ENCODE data around the gene FCGR2B.

DNA sequence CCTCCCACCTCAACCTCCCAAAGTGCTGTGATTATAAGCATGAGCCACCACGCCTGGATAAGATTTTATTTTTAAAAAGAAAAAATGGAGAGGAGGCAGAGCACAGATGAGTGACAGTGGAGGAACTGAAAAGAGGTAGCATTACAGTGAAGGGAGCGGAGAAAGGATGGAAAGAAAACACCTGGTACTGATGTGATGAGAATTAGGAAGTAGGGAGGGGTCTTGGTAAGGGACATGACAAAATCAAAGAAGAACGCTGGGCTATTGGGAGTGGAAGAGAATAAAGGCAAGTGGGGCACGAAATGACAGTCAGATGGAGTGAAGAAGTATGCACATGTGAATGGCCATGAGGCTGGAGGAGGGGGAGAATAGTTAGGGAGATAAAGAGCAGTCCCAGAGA, 46.4 kb downstream of the FCGR2B start:
- TF ChIP-seq, protein P1, sequence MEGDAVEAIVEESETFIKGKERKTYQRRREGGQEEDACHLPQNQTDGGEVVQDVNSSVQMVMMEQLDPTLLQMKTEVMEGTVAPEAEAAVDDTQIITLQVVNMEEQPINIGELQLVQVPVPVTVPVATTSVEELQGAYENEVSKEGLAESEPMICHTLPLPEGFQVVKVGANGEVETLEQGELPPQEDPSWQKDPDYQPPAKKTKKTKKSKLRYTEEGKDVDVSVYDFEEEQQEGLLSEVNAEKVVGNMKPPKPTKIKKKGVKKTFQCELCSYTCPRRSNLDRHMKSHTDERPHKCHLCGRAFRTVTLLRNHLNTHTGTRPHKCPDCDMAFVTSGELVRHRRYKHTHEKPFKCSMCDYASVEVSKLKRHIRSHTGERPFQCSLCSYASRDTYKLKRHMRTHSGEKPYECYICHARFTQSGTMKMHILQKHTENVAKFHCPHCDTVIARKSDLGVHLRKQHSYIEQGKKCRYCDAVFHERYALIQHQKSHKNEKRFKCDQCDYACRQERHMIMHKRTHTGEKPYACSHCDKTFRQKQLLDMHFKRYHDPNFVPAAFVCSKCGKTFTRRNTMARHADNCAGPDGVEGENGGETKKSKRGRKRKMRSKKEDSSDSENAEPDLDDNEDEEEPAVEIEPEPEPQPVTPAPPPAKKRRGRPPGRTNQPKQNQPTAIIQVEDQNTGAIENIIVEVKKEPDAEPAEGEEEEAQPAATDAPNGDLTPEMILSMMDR (IDR thresholded peaks at IDR 0.05), result no peak
- TF ChIP-seq POLR2A (IDR thresholded peaks at IDR 0.05), result no peak
